ENCODE results near the gene COL5A1. TPM values are rescaled to one million over a fixed set of nuclear protein-coding genes. Genes with fewer than 3 reads are reported as not detected.

The COL5A1 gene
- total RNA-seq, 1 experiment from 2014 or later: 9.5 TPM

GRCh38 chr9:134625361-134626068 lies 16.1 kb upstream of the COL5A1 start:
- Mint-ChIP-seq H3K27ac (no peak overlapping the region; a peak in 1 of 7 replicates), H3K4me1 (peaks cover 17 to 42% of the 10 kb centered on the region in 2 experiments), H3K9me3 (no peaks in the 10 kb centered on the region; a peak in 2 of 5 replicates), H3K36me3 (ENCODE audit: insufficient read depth in 1 of 3, low read depth in 3 of 3) (no peaks in the 10 kb centered on the region), H3K27me3 (ENCODE audit: low read depth) (peaks cover 4% of the 10 kb centered on the region), H3K4me3 (no peak overlapping the region)
- Histone ChIP-seq H3K56ac (ENCODE audit: insufficient read length, low read depth, low read length) (no peak overlapping the region), H3K27me3 (ENCODE audit: insufficient read depth, low read length) (no peaks in the 10 kb centered on the region), H4K20me1 (ENCODE audit: control insufficient read depth, insufficient read depth, insufficient read length) (no peaks in the 10 kb centered on the region), H2BK20ac (ENCODE audit: low read depth, low read length, poor library complexity, severe bottlenecking) (no peak overlapping the region), H3K9me3 (ENCODE audit: control insufficient read depth, low read depth, low read length) (no peaks in the 10 kb centered on the region), H2BK120ac (ENCODE audit: low read depth, low read length, poor library complexity, severe bottlenecking) (no peak overlapping the region), H4K91ac (ENCODE audit: insufficient read length, low read depth, low read length) (no peak overlapping the region), H2BK15ac (ENCODE audit: low read depth, low read length) (no peak overlapping the region), H3K79me2 (ENCODE audit: insufficient read depth, low read length) (no peaks in the 10 kb centered on the region), H2AK5ac (ENCODE audit: insufficient read length, low read length) (no peak overlapping the region), H3K79me1 (ENCODE audit: insufficient read depth, low read depth, low read length, poor library complexity, severe bottlenecking) (no peaks in the 10 kb centered on the region), H3K27ac (ENCODE audit: insufficient read length, low read depth, low read length) (no peak overlapping the region), H3K4ac (ENCODE audit: low read depth, low read length) (no peak overlapping the region), H2AFZ (ENCODE audit: low read length) (no peak overlapping the region), H3K9ac (ENCODE audit: extremely low read depth, insufficient read length, low read length) (no peak overlapping the region), H2BK5ac (ENCODE audit: insufficient read length, low read length) (no peak overlapping the region), H3K4me2 (ENCODE audit: insufficient read depth, insufficient read length, low read length) (no peak overlapping the region), H3T11ph (ENCODE audit: low read length) (no peak overlapping the region), H3K14ac (ENCODE audit: insufficient read depth, low read length) (no peak overlapping the region), H4K8ac (replicated peaks; ENCODE audit: insufficient read length, low read depth, low read length) (no peak overlapping the region), H3K23ac (ENCODE audit: insufficient read length, low read depth, low read length) (no peak overlapping the region), H3K18ac (ENCODE audit: insufficient read length, low read depth, low read length) (no peak overlapping the region), H3K23me2 (ENCODE audit: insufficient read length, low read depth, low read length, poor library complexity, severe bottlenecking) (no peaks in the 10 kb centered on the region), H4K5ac (ENCODE audit: insufficient read length, low read depth, low read length) (no peak overlapping the region), H3K4me1 (ENCODE audit: insufficient read depth, low read length) (no peaks in the 10 kb centered on the region), H2BK12ac (ENCODE audit: insufficient read length, low read depth, low read length) (no peak overlapping the region)
- WGBS (ENCODE audit: extremely low coverage, insufficient read length, low lambda C conversion rate): no CpG with 5 or more reads among the region's 22 CpGs
- no peak for TF ChIP-seq CTCF (conservative IDR thresholded peaks at IDR 0.05)
- DNase-seq: peak; percentile 16
